Adrenal gland (tissue), 5 donors: ENCODE results near the gene AVPR2.

Experiments used
- CTCF ChIP-seq, 6 experiments: fragments of 450-650 bp in 4 of 6; fragments of 200-600 bp in 2 of 6; sonication (generic) in 1 of 6; IDR thresholded peaks; 1 replicate in 5 of 6; 2 replicates in 1 of 6; pipeline versions ENCODE4 v1.5.1 to v1.8.0; 2016 to 2021; ENCODE audit warnings: antibody characterized with exemption in 6 of 6, mild to moderate bottlenecking in 2 of 6, moderate library complexity in 1 of 6
- POLR2A ChIP-seq, 2 donors: fragments of 450-650 bp; IDR thresholded peaks; one replicate each; pipeline ENCODE4 v1.6.1; 2017; ENCODE audit warnings: antibody characterized with exemption in 2 of 2, mild to moderate bottlenecking in 2 of 2, moderate library complexity in 1 of 2
- donor health status: DM: no; HTN: no; CAD: no.

GRCh38 chrX:153919281-153919680 lies 14.8 kb downstream of the AVPR2 start:
- TF ChIP-seq POLR2A (IDR thresholded peaks at IDR 0.05): no peak
- no peak for TF ChIP-seq CTCF (IDR thresholded peaks at IDR 0.05)
